ENCODE measurements around the gene TRPV6.

Gene TRPV6

DNA sequence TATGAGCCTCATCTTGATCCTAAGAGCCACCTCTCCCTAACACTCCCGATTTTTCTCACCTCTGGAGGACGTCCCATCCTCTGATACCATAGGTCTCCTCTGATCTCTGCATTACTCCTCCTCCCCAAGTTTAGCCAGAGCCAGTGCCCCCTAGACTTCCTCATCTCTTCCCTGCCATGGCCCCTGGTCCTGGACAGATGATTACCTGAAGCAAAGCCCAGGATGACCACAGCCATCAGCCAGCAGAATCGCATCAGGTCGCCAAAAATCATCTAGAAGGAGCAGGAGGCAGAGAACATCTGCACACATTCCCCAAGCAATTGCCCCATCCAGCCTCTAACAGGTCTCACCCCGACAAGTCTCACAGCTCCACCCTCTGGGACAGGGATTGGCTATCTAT, 11.7 kb downstream of the TRPV6 start:
- no peak overlapping the region for H3K27ac ChIP-seq
- no peak for DNase-seq
- no peaks in the 10 kb centered on the region for H3K27me3 ChIP-seq (replicated peaks)
- no peaks in the 10 kb centered on the region for H3K36me3 ChIP-seq (replicated peaks)
- TF ChIP-seq, protein P1, sequence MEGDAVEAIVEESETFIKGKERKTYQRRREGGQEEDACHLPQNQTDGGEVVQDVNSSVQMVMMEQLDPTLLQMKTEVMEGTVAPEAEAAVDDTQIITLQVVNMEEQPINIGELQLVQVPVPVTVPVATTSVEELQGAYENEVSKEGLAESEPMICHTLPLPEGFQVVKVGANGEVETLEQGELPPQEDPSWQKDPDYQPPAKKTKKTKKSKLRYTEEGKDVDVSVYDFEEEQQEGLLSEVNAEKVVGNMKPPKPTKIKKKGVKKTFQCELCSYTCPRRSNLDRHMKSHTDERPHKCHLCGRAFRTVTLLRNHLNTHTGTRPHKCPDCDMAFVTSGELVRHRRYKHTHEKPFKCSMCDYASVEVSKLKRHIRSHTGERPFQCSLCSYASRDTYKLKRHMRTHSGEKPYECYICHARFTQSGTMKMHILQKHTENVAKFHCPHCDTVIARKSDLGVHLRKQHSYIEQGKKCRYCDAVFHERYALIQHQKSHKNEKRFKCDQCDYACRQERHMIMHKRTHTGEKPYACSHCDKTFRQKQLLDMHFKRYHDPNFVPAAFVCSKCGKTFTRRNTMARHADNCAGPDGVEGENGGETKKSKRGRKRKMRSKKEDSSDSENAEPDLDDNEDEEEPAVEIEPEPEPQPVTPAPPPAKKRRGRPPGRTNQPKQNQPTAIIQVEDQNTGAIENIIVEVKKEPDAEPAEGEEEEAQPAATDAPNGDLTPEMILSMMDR (IDR thresholded peaks at IDR 0.05; ENCODE audit: low read depth, low read length, missing control alignments) = no peak
- no peak overlapping the region for H3K4me3 ChIP-seq (ENCODE audit: low read depth, low read length)
- in situ Hi-C loops (cut with HindIII; ENCODE audit: low pct_ligation_motif_present, low sequenced_read_pairs) = no loop called here

DNA sequence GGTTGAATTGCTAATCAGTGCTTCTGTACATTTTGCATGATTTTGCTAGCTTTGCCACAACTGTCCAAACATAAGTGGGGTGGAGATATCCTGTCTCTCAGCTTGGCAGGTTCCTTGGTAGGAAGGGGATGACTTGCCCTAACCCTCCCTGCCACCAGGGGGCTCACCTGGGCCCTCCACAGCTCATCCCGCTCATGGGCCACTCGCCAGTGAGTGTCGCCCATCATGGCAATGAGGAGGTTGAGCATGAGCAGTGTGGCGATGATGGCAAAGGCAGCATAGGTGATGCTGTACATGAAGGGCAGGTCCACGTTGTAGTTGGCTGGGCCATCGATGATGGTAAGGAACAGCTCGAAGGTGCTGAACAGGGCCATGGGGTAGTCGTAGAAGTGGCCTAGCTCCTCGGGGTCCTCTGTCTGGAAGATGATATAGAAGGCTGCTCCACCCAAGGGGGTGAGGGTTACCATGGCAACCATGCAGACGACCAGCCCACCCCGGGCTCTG, 12.2 kb downstream of the TRPV6 start:
- Histone ChIP-seq H3K27me3 (replicated peaks) (no peaks in the 10 kb centered on the region), H3K27ac (no peak overlapping the region), H3K36me3 (replicated peaks) (no peaks in the 10 kb centered on the region), H3K4me3 (ENCODE audit: low read depth, low read length) (no peak overlapping the region)
- DNase-seq = peak; percentile 7
- in situ Hi-C loops (cut with HindIII; ENCODE audit: low pct_ligation_motif_present, low sequenced_read_pairs) = no loop called here
- TF ChIP-seq, protein P1 (IDR thresholded peaks at IDR 0.05; ENCODE audit: low read depth, low read length, missing control alignments) = peak; percentile 63

DNA sequence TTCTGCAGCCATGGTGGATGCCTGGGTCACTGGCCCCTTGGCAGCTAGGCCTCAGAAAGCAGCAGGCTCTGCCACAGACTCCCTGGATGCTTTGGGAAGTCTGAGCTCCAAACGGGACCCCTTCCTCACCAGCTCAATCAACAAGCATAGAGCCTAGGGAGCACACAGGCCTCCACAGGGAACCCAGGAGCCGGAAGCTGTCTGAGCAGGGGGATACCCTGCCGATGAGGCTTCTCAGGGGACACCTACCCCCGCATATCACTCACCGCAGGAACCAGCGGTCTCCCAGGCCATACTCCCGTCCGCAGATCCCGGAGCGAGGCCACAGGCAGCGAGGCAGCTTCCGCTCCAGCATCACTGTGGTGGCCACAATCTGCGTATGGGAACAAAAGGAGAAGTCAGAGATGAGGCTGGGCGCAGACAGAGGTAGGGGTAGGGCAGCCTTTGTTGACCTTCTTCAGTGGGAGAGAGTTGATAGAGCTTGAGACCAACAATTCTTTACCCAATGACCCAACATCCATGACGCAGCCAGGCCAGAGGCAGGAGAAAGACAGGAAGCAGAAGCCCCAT, 13.4 kb downstream of the TRPV6 start:
- TF ChIP-seq, protein P1 (IDR thresholded peaks at IDR 0.05; ENCODE audit: low read depth, low read length, missing control alignments) = no peak
- Histone ChIP-seq H3K27ac (no peak overlapping the region), H3K27me3 (replicated peaks) (no peaks in the 10 kb centered on the region), H3K4me3 (ENCODE audit: low read depth, low read length) (no peak overlapping the region), H3K36me3 (replicated peaks) (no peaks in the 10 kb centered on the region)
- DNase-seq = no peak
- in situ Hi-C loops (cut with HindIII; ENCODE audit: low pct_ligation_motif_present, low sequenced_read_pairs) = no loop called here

DNA sequence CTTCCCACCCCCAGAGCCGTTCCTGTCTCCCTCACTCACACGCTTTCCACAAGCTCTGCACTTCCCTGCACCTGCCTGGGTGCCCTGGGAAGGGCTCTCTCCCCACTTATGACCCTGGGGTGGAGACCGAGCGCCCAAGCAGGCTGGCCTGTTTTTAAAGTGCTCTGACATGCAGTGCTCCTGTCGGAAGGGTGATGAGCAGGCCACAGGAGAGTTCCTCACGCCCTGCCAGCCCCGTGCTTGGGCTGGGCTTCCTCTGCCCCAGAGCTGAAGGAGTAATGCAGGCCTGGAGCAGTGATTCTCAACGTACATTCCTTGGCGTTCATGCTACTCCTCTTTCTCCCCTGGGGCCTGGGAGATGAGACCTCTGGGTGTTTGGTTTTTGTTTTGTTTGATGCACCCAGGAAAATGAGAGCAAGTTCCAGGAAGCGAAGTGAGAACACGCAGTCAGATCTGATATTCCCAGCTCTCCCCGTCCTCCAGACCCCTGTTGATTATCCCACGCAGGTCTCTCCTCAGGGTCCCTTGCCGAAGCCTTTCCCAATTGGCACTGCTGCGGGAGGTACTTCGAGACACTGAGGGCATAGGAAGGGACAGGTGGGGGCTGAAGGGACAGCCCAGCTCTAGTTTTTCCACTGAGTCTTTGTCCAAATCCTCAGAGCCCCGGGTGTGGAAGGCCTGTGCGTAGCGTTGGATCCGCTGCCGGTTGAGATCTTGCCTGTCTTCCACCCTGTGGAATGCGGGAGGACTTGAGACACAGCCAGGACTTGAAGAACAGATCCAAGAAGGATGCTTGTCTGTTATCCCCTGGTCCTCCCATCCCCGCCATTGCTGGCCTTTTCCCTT, 14.1 kb downstream of the TRPV6 start:
- H3K27me3 ChIP-seq (replicated peaks) = no peaks in the 10 kb centered on the region
- H3K4me3 ChIP-seq (ENCODE audit: low read depth, low read length) = no peak overlapping the region
- TF ChIP-seq, protein P1 (IDR thresholded peaks at IDR 0.05; ENCODE audit: low read depth, low read length, missing control alignments) = no peak
- no peak for DNase-seq
- in situ Hi-C loops (cut with HindIII; ENCODE audit: low pct_ligation_motif_present, low sequenced_read_pairs) = no loop called here
- no peak overlapping the region for H3K27ac ChIP-seq
- no peaks in the 10 kb centered on the region for H3K36me3 ChIP-seq (replicated peaks)

DNA sequence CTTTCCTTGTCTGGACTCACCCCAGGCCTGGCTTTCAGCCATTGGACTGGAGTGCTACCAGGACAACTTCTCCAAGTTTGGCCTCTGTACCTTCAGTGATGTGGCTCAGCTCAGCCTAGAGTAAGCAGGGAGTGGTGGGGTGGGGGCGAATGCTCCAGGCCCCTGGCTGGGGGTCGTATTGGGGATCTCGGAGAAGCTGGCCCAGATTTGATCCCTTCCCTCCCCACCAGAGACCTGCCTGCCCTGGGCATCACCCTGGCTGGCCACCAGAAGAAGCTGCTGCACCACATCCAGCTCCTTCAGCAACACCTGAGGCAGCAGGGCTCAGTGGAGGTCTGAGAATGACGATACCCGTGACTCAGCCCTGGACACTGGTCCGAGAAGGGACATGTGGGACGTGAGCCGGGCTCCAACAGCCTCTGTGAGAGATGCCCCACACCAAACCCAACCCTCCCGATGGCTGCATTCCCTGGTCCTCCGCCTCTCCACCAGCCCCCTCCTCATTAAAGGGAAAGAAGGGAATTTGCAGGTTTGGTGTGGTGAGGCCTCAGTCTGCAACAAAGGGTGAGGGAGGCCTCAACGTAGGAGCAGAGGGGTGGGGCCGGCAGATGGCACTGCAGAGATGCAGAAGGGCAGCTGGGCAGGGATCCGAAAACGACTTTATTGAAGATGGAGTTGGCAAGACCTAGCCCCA, 14.8 kb downstream of the TRPV6 start:
- DNase-seq = no peak
- TF ChIP-seq, protein P1 (IDR thresholded peaks at IDR 0.05; ENCODE audit: low read depth, low read length, missing control alignments) = no peak
- in situ Hi-C loops (cut with HindIII; ENCODE audit: low pct_ligation_motif_present, low sequenced_read_pairs) = no loop called here

More for the DNA sequence above, 14.8 kb downstream of the TRPV6 start:
- Histone ChIP-seq H3K27me3 (replicated peaks) (no peaks in the 10 kb centered on the region), H3K27ac (no peak overlapping the region), H3K4me3 (ENCODE audit: low read depth, low read length) (no peak overlapping the region), H3K36me3 (replicated peaks) (no peaks in the 10 kb centered on the region)
